Eye (tissue), 1 donor: ENCODE data around the gene SNRNP200.
"Not testable (repeated sequence)": the region's sequence is repeated elsewhere in the genome, so short reads cannot be mapped to it uniquely, and the experiment has no call there.

Experiments
- DNase-seq: peaks from one replicate; pipeline ENCODE4 v3.0.0-alpha.2; 2015

SNRNP200 gene

GRCh38 chr2:96273763-96274162 lies 31.6 kb downstream of the SNRNP200 start:
- DNase-seq: no peak

GRCh38 chr2:96271995-96272394 lies 33.4 kb downstream of the SNRNP200 start:
- DNase-seq: no peak

- DNase-seq: peak; percentile 32
Observed at GRCh38 chr2:96267159-96267971, 38.0 kb downstream of the SNRNP200 start.

- DNase-seq: peak; percentile 99
Observed at GRCh38 chr2:96265840-96266679, 39.3 kb downstream of the SNRNP200 start, which contains the start of the genes CIAO1 and TMEM127. CIAO1 (plus strand) TSS chr2:96266225; CDS start chr2:96266351, 126 bp downstream. TMEM127 (minus strand) TSS chr2:96265997; CDS start chr2:96265381, 616 bp downstream.

- DNase-seq: no peak
Observed at GRCh38 chr2:96265349-96265839, 40.0 kb downstream of the SNRNP200 start.

GRCh38 chr2:96264656-96265348 lies 40.5 kb downstream of the SNRNP200 start:
- peak; percentile 72 for DNase-seq

- DNase-seq: no peak
Observed at GRCh38 chr2:96264086-96264485, 41.3 kb downstream of the SNRNP200 start.

GRCh38 chr2:96262306-96262705 lies 43.0 kb downstream of the SNRNP200 start:
- no peak for DNase-seq

GRCh38 chr2:96261328-96262003 lies 43.9 kb downstream of the SNRNP200 start:
- no peak for DNase-seq

GRCh38 chr2:96260387-96261260 lies 44.7 kb downstream of the SNRNP200 start:
- peak; percentile 28 for DNase-seq

- DNase-seq: no peak
Observed at GRCh38 chr2:96259497-96259921, 45.8 kb downstream of the SNRNP200 start.

GRCh38 chr2:96258166-96259022 lies 47.0 kb downstream of the SNRNP200 start:
- no peak for DNase-seq

GRCh38 chr2:96257744-96258143 lies 47.6 kb downstream of the SNRNP200 start:
- not testable (repeated sequence) for DNase-seq

GRCh38 chr2:96256611-96257113 lies 48.7 kb downstream of the SNRNP200 start:
- DNase-seq: no peak

- no peak for DNase-seq
Observed at GRCh38 chr2:96254571-96254970, 50.8 kb downstream of the SNRNP200 start.

GRCh38 chr2:96253006-96253405 lies 52.3 kb downstream of the SNRNP200 start:
- DNase-seq: no peak

- no peak for DNase-seq
Observed at GRCh38 chr2:96252526-96252925, 52.8 kb downstream of the SNRNP200 start.

- DNase-seq: peak; percentile 82
Observed at GRCh38 chr2:96251721-96252292, 53.5 kb downstream of the SNRNP200 start.

GRCh38 chr2:96250188-96250587 lies 55.2 kb downstream of the SNRNP200 start:
- DNase-seq: no peak

- DNase-seq: peak; percentile 71
Observed at GRCh38 chr2:96249654-96250053, 55.7 kb downstream of the SNRNP200 start.
